ENCODE measurements around the gene FCMR.

The FCMR gene

DNA sequence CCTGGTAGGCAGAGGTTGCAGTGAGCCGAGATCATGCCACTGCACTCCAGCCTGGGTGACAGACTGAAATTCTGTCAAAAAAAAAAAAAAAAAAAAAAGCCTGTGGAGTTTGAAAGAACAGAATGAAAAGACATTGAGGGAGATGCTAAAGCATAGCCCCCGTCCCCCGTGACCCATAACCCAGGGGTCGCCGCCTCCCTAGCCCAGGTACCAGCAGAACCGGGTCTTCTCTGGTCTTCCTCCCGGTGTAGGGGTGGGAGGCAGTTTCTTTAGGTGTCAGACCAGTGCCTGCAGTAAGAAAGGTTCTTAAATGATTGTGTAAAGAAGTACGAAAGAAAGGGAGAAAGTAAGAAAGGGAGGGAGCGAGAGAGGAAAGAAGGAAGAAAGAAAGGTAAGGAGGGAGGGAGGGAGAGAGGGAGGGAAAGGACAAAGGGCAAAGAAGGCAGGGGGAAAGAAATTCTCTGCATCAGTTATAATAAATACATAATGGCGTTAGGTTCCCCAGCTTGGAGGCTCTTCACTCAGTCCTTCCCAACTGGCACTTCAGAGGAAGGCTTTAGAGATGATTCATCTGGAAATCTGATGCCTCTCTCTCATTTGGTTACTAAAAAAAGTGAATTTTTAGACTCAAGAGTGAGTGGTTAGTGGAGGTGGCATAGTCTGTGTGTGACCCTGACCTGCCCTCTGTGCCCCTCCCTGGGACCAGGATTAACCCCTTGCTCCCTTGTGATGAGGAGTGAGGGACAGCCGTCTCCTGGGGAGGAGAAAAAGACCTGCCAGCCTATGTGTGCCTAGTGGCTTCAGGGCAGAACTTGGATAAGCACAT is 23.4 kb downstream of the FCMR start:
- DNase-seq, result no peak

DNA sequence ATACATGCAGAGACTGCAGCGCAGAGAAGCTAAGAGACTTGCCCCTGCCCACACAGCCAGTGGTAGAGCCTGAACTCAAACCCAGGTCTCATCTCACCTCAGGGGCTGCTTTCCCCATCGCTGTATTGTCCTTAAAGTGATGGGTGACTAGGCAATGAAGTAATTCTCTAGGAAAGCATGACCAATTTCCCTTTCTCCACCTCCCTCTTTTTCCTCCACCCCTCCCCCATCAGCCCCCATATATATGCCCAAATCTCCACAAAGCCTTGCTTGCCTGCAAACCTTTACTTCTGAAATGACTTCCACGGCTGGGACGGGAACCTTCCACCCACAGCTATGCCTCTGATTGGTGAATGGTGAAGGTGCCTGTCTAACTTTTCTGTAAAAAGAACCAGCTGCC is 24.6 kb downstream of the FCMR start, which contains the start of gene IL24:
IL24 (plus strand) TSS at position 269 of the 400 bp plus-strand sequence. CDS start 390 bp downstream, outside the sequence.
- no peak for DNase-seq

DNA sequence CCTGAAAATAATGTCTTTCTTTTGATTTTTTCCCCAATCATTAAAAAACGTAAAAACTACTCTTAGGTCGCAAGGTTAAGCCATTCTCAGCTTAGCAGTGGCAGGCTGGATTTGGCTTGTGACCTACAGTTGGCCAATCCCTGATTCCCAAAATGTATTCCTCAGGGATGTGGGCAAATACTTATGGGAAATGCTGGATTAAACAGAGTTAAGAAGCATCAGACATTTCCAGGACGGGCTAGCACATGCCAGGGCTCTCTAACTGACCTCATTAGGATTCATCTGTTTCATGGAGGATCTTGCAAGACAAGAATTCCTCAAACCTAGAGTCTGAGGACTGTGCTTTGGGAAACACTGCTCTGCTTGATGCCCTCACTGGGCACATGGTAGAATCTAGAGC is 25.5 kb downstream of the FCMR start:
- no peak for DNase-seq

DNA sequence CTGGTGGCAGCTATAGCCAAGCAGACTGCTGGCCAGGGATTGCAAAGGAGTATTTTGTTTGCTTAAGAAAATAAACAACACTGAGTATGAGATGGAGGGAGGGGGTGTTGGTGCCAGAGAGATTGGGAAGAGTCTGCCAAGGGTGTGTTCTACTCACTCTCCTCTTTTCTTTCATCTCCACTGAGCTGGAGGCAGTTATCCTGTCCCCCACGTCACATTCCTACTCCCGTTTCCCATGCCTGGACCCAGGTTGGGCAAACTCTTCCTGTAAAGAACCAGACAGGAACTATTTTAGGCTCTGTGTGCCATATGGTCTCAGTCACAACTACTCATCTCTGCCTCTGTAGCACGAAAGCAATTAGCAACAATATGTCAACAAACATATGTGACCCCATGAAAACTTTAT is 25.9 kb downstream of the FCMR start:
- DNase-seq, result no peak

DNA sequence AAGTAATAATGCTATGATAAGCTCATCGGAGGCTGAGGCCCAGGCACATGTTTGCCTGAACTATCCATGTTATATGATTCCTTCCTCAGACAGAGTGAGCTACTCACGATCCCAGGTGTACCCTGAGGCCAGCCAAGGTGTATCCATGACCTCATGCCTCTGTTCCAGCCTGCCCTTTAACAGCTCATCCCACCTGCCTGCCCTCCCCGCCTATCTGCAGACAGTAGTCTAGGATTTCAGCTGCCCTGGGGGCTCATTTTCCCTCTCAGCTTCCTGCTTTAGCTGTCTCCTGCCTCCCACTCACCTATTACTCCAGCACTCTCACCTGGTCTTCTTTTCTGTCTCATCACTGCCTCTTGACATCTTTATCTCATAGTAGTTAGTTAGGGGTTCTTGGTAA is 26.4 kb downstream of the FCMR start:
- DNase-seq, result no peak

DNA sequence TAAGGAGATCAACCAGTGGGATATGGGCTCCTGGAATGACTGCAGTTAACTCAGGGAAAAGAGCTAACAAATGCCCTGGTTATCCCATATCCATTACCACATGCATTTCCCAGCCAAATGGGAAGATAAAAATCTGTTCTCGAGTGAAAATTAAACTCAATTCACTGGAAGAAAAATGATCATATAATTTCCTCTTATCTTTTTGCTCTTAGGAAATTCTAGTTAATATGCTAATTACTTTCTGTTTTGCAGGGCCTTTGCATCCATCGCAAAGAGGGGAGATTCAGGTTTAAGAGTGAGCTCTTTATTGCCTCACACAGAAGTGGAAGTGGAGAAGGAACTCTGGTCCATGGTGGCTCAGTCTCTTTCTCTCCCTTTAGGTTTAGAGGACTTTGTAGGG is 28.4 kb downstream of the FCMR start:
- DNase-seq, result no peak

DNA sequence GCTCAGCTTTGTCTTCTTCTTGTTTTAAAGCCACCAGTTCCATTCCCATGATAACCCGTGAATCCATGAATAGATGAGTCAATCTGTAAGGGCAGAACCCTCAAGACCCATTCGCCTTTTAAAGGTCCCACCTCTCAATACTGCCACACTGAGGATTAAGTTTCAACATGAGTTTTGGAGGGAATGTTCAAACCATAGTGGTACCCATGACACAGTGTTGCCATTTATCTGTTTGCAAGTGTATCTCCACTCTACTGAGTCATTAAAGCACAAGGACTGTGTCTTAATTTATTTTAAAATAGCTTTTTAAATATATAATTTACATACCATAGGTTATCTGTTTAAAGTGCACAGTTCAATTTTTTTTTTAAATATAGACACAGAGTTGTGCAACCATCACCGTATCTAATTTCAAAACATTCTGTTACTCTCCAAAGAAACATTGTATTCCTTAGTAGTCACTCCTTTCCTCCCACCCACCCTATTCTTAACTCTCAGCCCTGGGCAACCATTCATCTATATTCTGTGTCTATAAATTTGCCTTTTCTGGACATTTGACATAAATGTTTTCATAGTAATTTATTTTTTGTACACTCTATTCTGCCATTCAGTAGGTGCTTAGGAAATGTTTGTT is 29.3 kb downstream of the FCMR start:
- no peak for DNase-seq

DNA sequence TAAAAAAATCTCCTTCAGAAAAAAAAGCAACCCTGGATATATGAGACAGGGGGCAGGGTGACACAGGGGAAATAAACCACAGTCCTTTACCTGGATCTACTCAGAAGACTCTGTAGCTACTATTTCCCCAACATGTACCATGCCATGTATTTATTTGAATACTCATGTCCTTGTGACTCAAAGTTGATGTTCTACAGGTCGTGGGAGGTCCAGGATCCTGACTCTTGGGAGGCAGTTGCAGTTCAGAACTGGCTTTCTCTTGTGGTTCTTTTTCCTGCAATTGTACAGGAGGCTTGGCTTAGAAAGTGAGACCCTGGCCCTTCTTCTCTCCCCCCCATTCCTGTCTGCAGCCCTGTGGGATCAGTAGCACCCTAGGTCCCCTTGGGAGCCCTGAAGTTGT is 30.3 kb downstream of the FCMR start:
- DNase-seq, result no peak

DNA sequence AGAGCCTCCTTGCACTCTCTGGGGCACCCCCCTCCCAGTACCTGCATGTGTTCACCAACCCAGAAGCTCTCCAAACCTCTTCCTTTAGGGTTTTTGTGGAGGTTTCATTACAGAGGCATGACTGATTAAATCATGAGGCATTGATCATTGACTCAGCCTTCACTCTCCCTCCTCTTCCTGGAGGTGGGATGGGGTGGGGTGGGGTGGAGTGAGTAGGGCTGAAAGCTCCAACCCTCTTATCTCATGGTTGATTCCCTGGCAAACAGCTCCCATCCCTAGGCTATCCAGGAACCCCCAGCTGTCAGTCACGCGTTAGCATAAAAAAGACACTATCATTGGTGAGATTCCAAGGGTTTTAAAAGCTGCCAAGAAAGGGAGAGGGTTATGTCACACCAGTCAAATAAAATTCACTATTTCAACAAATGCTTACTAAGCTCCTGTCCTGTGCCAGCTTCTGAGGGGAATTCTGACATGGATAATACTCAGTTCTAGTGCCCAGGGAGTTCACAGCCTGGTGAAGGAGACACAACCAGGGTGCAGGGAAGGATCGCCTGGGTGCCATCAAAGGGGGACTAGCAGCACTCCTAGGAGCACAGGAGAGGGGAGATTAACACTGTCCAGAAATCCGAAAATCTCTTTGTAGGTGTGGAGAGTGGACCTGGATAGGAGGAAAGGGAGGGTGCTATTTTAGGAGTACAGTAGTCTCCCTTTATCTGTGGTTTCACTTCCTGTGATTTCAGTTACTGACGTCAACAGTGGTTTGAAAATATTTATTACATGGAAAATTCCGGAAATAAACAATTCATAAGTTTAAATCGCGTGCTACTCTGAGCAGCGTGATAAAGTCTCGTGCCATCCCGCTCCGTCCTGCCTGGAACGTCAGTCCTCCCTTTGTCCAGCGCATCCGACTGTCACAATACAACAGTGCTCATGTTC is 31.3 kb downstream of the FCMR start:
- DNase-seq, result no peak

DNA sequence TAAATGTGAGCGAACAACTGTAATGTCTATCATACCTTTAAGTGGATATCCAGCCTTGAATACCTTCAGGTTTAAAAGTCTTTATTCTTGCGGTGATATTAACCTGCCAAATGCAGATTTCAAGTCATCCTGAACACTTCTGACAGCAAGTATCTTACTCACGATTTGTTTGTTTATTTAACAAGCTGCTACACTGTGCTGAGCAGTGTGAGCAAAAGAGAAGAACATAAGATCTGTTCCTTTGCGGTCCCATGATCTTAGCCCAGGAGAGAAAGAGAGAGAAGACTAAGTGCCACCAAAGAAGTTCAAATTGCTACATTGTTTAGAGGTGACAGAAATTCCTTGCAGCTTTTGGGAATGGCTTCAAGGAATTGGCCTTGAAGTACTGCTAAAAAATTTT is 34.0 kb downstream of the FCMR start:
- no peak for DNase-seq

DNA sequence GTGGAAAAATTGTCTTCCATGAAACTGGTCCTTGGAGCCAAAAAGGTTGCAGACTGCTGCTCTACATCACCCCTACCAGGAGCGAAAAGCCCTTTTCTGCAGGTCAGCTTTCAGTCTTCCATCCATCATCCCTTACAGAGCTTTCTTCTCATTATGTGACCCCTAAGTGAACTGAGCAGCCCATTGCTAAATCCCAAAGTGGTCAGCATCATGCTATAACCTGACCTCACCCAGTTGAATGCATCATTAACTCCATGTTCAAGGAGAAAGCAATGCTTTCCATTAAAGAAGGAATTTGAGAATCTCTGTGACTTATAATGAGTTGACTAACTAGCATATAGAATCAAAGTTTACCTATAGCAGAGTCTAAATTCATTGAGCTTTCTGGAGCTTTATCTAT is 34.9 kb downstream of the FCMR start:
- no peak for DNase-seq

DNA sequence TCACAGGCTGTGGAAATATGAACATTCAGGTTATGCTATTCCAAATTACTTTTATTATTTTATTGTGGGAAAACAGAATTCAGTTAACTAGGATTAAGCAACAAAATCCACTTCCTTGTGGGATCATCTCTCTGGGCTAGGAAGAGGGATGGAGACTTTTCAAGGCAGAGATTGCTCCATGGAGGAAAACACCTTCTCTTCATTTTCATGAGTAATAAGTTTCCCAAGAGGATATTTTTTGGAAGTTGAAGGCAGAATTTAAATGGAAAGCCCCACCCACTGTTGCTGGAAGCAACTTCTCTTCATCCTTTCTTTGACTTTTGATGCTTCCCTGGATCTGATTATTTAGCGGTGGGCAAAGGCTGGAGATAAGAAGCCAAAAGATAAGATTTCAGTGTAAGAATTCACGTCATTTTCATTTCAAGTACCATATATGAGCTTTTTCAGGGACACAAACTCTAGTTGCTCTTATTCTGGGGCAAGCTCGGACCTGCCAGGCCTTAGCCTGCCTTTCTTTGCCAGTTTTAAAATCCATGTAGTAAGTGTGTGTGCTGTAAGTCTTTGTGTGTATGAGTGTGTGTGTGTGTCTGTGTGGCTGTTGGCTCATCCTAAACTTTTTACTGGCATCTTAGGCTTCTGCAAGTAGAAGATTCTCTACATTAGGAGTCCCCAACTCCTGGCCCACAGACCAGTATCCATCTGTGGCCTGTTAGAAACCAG is 36.2 kb downstream of the FCMR start:
- DNase-seq, result no peak

DNA sequence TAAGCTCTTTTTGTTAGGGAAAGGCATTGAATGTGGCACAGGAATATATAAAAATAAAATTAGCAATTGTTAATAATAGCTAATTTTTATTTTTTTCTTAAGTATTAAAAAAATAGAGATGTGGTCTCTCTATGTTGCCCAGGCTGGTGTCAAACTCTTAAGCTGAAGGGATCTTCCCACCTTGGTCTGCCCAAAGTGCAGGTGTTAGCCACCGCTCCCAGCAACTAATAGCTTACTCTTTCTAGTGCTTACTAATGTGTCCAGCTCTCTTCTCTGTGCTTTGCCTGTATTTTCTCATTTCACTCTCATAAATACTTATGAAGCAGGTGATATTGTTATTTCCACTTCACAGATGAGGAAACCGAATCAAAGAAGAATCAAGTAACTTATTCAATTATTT is 37.9 kb downstream of the FCMR start:
- no peak for DNase-seq

DNA sequence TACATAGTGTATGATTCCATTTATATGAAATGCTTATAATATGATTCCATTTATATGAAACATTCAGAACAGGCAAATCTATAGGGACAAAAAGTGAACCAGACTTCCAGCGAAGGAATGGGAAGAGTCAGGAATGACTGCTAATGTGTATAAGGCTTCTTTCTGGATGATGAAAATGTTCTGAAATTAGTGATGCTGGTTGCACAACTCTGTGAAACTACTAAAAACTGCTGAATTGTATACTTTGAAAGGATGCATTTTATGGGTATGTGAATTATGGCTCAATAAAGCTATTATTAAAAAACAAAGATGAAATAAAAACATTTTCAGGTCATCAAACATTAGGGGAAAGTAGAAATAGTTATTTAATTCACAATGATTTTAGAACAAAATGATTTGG is 38.6 kb downstream of the FCMR start:
- DNase-seq, result no peak

DNA sequence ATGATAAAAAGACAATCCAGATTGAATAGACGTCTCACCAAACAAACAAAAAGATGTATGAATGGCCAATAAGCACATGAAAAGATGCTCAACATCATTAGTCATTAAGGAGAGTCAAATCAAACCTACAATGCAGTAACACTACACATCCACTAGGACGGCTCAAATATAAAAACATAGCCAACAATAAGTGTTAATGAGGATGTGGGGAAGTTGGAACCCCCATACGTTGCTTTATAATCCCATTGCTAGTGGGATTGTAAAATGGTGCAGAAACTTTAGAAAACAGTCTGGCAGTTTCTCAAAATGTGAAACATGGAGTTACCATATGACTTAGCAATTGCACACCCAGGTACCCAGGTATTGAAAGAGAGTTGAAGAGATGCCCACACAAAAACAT is 39.2 kb downstream of the FCMR start:
- DNase-seq, result no peak

DNA sequence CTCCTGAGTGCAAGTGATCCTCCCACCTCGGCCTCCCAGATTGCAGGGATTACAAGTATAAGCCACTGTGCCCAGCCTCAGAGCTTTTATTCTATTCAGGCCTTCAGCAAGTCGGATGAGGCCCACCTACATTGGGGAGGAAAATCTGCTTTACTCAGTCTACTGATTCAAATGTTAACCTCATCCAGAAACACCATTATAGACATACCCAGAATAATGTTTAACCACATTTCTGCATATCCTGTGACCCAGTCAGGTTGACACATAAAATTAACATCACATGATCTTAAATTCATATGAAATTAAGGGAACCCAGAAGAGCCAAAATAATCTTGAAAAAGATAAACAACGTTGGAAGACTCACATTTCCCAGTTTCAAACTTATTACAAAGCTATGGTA is 41.4 kb downstream of the FCMR start:
- no peak for DNase-seq

DNA sequence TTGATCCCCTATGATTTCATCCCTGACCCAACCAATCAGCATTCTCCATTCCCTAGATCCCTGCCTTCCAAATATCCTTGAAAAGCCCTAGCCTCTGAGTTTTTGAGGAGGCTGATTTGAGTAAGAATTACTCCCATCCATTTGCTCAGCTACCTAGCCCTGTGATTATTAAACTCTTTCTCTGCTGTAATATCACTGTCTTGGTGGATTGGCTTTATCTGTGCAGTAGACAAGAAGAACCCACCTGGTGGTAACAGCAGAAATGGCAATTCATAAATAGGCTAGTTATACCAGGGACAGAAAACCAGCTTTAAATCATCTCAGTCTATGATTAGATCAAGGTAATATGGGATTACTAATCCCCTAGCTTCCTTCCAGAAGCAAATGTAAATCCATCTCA is 43.3 kb downstream of the FCMR start:
- DNase-seq, result no peak

DNA sequence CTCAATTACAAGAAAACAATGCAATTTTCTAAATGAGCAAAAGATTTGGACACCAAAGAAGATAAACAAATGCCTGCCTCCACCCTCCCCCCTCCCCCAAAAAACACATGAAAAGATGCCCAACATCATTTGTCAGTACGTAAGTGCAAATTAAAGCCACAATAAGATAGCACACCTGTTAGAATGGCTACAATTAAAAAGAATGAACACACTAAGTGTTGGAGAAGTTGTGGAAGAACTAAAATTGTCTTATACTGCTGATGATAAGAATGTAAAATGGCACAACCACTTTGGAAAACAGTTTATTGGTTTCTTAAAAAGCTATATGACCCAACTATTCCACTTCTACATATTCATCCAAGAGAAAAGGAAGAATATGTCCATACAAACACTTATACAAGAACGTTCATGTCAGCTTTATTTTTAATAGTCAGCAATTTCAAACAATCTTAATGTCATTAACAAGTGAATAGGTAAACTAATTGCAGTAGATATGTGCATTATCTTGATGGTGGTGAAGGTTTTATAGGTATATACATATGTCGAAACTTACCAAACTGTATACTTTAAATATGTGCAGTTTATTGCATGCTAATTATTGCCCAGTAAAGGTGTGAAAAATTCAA is 45.9 kb downstream of the FCMR start:
- no peak for DNase-seq

DNA sequence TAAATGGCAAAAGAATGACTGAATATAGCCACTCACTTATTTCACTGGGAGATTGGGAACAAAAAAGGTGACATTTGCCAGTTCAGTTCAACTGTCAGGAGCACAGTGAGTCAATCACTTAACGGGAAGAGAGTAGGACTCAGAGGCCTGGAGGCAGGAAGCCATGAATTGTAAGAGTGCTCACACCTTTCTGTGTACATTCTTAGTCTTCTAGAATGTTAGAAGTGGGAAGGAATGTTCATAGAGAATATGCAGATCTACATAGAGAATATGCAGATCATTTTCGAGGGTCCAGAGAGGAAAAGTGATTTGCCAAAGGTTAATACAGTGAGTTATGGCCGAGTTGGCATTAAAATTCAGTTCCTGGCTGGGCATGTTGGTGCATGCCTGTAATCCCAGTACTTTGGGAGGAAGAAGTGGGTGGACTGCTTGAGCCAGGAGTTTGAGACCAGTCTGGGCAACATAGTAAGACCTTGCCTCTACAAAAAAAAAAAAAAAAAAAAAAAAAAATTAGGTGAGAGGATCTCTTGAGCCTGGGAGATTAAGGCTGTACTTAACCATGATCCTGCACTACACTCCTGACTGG is 48.0 kb downstream of the FCMR start:
- DNase-seq, result no peak

DNA sequence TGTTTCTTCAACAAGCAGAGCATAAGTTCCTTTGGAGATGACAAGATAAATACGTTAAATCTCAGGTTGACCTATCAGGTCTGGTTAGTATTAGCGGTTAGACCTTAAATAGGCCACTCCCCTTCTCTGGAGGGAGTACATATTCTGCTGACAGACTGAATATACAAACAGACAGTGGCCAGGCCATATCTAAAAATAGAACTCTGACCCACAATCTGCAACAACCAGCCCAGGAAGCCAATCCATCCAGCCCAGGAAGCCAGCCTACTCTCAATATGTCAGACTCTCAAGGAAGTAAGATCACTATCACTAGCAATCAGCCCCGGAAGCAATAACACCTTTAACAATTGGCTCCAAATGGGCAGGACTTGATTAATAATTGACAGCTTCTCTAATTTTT is 49.6 kb downstream of the FCMR start:
- DNase-seq, result no peak

DNA sequence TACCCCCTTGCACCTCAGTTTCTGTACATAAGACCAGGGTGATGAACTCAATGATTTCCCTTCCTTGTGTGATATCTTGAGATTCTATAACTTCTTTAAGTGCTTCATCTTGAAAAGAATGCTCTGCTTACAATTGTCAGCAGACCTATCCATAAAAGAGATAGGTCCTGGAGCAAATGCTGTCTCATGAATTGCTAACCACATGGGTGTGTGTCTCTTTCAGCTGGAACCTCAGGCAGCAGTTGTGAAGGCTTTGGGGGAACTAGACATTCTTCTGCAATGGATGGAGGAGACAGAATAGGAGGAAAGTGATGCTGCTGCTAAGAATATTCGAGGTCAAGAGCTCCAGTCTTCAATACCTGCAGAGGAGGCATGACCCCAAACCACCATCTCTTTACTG is 53.5 kb downstream of the FCMR start:
- DNase-seq, result no peak

DNA sequence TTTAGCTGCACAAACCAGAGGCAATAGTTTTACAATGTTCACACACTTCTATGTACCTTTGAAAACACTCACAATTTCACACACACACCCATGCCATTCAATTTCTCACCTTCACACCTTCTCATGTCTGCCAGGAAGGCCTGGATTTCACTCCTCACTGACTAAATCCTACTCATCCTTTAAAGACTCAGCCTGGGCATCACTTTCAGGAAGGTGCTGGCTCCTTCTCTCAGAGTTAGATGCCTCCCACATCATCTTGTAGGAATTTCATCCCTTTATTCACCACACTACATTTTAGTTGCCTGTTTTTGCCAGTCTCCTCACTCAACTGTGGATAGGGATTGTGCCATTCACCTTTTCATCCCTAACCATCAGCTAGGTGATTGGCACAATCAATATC is 54.0 kb downstream of the FCMR start:
- DNase-seq, result no peak

All from 8988T (cell line).